GM13976 (cell line): ENCODE data around the gene MRPS31.
"Not testable (repeated sequence)": the region's sequence is repeated elsewhere in the genome, so short reads cannot be mapped to it uniquely, and the experiment has no call there.

Source experiments
- DNase-seq: peaks from one replicate; pipeline ENCODE4 v3.0.0; 2012; ENCODE audit warnings: low spot score
- CTCF ChIP-seq: IDR thresholded peaks from 2 replicates; pipeline ENCODE4 v1.5.1; 2012; ENCODE audit warnings: borderline replicate concordance, mild to moderate bottlenecking; ENCODE audit not compliant: insufficient read depth; ENCODE audit errors: extremely low read depth, missing control alignments, control extremely low read depth
- in situ Hi-C: fragments of 300-500 bp; cut with MboI; formaldehyde crosslinking; loops from one replicate; pipeline ENCODE4 v1.12.0; 2022; ENCODE audit warnings: low sequenced_read_pairs, mixed read lengths, inconsistent platforms; ENCODE audit not compliant: unreplicated experiment

Gene MRPS31

GRCh38 chr13:40790154-40790616, 19.2 kb upstream of the MRPS31 start:
- in situ Hi-C loops = loop anchor here (10.0 to 25.0 kb wide), 2 partner anchors 135 to 272 kb away; partner anchors contain the start of gene WBP4
- TF ChIP-seq CTCF = no peak
- DNase-seq = no peak

GRCh38 chr13:40789275-40790153, 18.5 kb upstream of the MRPS31 start, which contains the start of gene SLC25A15:
TSS of gene SLC25A15 (plus strand) at chr13:40789611. CDS start at chr13:40793227, 3,616 bp downstream.
- DNase-seq = peak; percentile 88
- in situ Hi-C loops = loop anchor here (10.0 to 25.0 kb wide), 2 partner anchors 135 to 273 kb away; partner anchors contain the start of gene WBP4
- peak; percentile 63 for TF ChIP-seq CTCF

- DNase-seq = not testable (repeated sequence)
- in situ Hi-C loops = loop anchor here (25.0 kb wide), 1 partner anchor 274 kb away; the partner anchor contains the start of gene WBP4
Observed at GRCh38 chr13:40788540-40789274, 17.7 kb upstream of the MRPS31 start.

- in situ Hi-C loops = loop anchor here (25.0 kb wide), 1 partner anchor 275 kb away; the partner anchor contains the start of gene WBP4
- DNase-seq = no peak
- no peak for TF ChIP-seq CTCF
Observed at GRCh38 chr13:40787062-40787461, 16.1 kb upstream of the MRPS31 start.

GRCh38 chr13:40786568-40786996, 15.6 kb upstream of the MRPS31 start:
- no peak for DNase-seq
- TF ChIP-seq CTCF = no peak
- in situ Hi-C loops = loop anchor here (25.0 kb wide), 1 partner anchor 276 kb away; the partner anchor contains the start of gene WBP4

- no peak for TF ChIP-seq CTCF
- in situ Hi-C loops = loop anchor here (25.0 kb wide), 1 partner anchor 278 kb away; the partner anchor contains the start of gene WBP4
- DNase-seq = no peak
Observed at GRCh38 chr13:40784540-40784939, 13.6 kb upstream of the MRPS31 start.

GRCh38 chr13:40782971-40783370, 12.0 kb upstream of the MRPS31 start:
- in situ Hi-C loops = loop anchor here (25.0 kb wide), 1 partner anchor 279 kb away; the partner anchor contains the start of gene WBP4
- not testable (repeated sequence) for DNase-seq
